Measurements from ENCODE around the gene IDH2. TPM values are rescaled to one million over a fixed set of nuclear protein-coding genes. Genes with fewer than 3 reads are reported as not detected.

IDH2 gene
- total and polyA plus RNA-seq, 8 donors: 53.6 to 128 (median 112) TPM

DNA sequence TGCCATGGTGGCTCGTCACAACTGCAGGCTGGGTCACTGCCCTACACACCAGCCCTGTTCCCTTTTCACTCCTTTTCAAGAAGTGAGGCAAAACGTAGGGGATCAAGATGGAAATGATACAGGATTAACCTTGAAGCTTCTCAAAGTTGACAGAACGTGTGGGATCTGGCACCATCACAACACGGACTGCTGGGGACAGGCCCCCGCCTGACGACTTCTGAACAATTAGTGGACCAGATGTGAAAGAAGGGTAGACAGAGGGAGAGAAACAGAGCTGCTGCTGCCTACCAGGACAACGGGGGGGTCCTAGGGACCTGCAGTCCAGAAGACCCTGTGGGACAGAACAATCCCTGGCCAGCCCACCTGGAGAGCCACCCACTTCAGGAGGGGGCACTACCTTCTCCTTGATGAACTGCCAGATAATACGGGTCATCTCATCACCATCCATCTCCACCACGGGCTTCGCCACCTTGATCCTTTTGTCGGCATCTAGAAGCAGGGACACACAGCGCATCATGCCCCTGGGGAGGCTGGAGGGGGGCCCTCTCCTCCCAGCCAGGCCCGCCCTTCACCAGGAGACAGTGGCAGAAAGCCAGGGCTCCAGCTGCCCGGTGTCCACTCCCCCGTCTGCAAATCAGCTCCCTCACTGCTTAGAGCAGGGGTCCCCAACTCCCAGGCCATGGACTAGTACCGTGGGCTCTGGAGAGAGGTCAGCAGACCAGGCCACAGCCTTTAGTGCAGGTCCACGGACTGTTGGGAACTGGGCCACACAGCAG lies 10.9 kb downstream of the IDH2 start:
- peak in 2 of 6 donors; percentile 27 to 55 for DNase-seq
- no peaks in the 10 kb centered on the region for H3K27me3 ChIP-seq
- H3K4me1 ChIP-seq: peaks cover 17 to 39% (median 22%) of the 10 kb centered on the region in 3 donors
- no peaks in the 10 kb centered on the region for H3K9me3 ChIP-seq
- TF ChIP-seq, protein P1, sequence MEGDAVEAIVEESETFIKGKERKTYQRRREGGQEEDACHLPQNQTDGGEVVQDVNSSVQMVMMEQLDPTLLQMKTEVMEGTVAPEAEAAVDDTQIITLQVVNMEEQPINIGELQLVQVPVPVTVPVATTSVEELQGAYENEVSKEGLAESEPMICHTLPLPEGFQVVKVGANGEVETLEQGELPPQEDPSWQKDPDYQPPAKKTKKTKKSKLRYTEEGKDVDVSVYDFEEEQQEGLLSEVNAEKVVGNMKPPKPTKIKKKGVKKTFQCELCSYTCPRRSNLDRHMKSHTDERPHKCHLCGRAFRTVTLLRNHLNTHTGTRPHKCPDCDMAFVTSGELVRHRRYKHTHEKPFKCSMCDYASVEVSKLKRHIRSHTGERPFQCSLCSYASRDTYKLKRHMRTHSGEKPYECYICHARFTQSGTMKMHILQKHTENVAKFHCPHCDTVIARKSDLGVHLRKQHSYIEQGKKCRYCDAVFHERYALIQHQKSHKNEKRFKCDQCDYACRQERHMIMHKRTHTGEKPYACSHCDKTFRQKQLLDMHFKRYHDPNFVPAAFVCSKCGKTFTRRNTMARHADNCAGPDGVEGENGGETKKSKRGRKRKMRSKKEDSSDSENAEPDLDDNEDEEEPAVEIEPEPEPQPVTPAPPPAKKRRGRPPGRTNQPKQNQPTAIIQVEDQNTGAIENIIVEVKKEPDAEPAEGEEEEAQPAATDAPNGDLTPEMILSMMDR (IDR thresholded peaks at IDR 0.05): no peak
- intact Hi-C loops (cut with DNase I): no loop called here
- no peak for FAIRE-seq
- WGBS, 2 donors: 61 to 68% methylated on average over 17 of the region's 17 CpGs
- no peak for ATAC-seq
- no peak overlapping the region for H3K27ac ChIP-seq
- H3K36me3 ChIP-seq: peaks cover 0 to 39% (median 14%) of the 10 kb centered on the region in 3 donors
- no peak overlapping the region for H3K4me3 ChIP-seq

DNA sequence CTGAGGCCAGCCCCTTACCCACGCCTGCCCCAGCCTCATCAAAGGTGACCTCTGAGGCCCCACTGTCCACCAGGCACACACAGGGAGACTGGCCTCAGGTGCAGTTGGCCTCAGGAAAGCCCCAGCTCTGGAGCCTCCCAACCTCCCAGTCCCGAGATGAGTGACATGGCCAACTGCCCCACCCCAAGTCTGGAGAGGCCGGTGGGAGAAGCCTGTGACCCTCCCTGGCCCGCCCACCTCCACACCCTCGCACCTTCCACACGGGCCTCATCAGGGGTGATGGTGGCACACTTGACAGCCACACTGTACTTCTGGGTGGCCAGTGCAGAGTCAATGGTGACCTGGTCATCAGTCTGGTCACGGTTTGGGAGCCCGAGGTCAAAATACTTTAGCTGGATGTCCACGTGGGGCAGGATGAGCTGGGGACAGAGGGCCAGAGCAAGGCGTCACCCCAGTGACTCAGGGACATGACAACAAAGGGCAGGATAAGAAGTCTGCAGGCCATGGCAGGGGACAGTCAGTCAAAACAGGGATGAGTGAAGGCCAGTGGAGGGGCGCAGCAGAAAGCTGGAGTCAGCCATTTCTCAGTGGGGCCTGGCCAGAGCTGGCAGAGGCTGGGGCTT lies 11.9 kb downstream of the IDH2 start:
- Histone ChIP-seq H3K27me3 (no peaks in the 10 kb centered on the region), H3K4me3 (no peak overlapping the region), H3K9me3 (no peaks in the 10 kb centered on the region), H3K36me3 (peaks cover 0 to 48% (median 14%) of the 10 kb centered on the region in 3 donors), H3K4me1 (peaks cover 12 to 29% (median 15%) of the 10 kb centered on the region in 3 donors), H3K27ac (no peak overlapping the region)
- ATAC-seq (no peak), FAIRE-seq (no peak), DNase-seq (peak in 1 of 6 donors; percentile 21)
- WGBS, 2 donors: 87 to 89% methylated on average over 11 of the region's 11 CpGs
- TF ChIP-seq, protein P1 (IDR thresholded peaks at IDR 0.05): no peak
- intact Hi-C loops (cut with DNase I): no loop called here

DNA sequence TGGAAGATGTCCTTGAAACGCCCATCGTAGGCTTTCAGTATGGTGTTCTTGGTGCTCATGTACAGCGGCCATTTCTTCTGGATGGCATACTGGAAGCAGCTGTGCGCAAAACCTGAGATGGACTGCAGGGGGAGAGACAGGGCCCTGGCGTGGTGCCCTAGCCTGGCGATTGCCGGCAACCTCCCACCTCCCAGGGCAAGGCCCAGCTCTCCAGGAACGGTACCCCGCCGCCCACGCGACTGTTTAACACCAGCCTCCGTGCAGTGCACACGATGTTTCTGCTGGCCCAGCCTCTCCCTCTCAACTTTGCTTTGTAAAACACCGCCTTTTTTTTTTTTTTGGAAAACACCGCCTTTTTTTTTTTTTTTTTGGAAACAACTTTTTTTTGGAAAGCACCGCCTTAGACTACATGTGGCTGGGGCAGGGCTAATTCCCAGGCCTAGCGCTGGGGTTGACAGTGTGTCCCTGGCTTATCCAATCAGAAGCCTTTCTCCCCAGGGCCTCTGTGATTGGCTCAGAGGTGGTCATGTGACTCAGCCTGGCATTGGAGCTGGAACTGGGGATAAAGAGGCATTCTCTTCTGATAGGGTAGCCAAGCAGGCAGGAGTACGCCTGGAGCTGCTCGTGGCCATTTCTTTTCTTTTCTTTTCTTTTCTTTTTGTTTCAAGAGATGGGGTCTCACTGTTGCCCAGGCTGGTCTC lies 14.7 kb downstream of the IDH2 start:
- no peaks in the 10 kb centered on the region for H3K9me3 ChIP-seq
- intact Hi-C loops (cut with DNase I): loop anchor here in 1 of 3 donors (10.0 kb wide), 1 partner anchor 183 kb away; no protein-coding TSS in a partner anchor
- ATAC-seq: peak; percentile 85 to 92 (median 88)
- DNase-seq: peak in 5 of 6 donors; percentile 83 to 91 (median 88)
- peaks cover 3 to 69% (median 30%) of the 10 kb centered on the region in 3 donors for H3K36me3 ChIP-seq
- WGBS, 2 donors: 34 to 37% methylated on average over 19 to 20 of the region's 20 CpGs
- no peak overlapping the region for H3K4me3 ChIP-seq
- H3K4me1 ChIP-seq: peaks cover 0 to 14% (median 0%) of the 10 kb centered on the region in 3 donors
- TF ChIP-seq, protein P1 (IDR thresholded peaks at IDR 0.05): no peak
- peak overlapping the region in 1 of 4 donors; percentile 30 for H3K27ac ChIP-seq
- no peaks in the 10 kb centered on the region for H3K27me3 ChIP-seq
- no peak for FAIRE-seq

DNA sequence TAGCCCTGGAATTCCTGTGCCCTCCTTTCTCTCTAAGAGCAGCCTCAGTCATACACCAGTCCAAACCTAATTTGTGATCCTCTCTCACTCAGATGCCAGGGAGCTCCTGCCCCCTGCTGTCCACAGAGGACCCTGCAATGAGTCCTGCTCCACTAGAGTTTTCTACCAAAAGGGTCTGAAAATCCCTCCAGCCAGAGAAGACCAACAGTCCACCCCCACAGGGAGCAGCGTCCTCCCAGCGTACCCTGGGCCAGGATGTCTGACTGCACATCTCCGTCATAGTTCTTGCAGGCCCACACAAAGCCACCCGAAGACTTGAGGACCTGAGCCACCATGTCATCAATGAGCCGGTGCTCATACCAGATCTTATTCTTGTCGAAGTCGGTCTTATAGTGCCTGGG lies 15.4 kb downstream of the IDH2 start:
- no peaks in the 10 kb centered on the region for H3K9me3 ChIP-seq
- ATAC-seq: peak; percentile 10 to 59 (median 40)
- H3K4me1 ChIP-seq: peaks cover 0 to 14% (median 0%) of the 10 kb centered on the region in 3 donors
- peak overlapping the region in 1 of 4 donors; percentile 19 for H3K27ac ChIP-seq
- peak in 1 of 6 donors; percentile 29 for DNase-seq
- TF ChIP-seq, protein P1 (IDR thresholded peaks at IDR 0.05): peak; percentile 25 to 43 (median 33)
- H3K36me3 ChIP-seq: peaks cover 3 to 76% (median 30%) of the 10 kb centered on the region in 3 donors
- FAIRE-seq: no peak
- H3K4me3 ChIP-seq: no peak overlapping the region
- 79 to 84% methylated on average over 7 of the region's 7 CpGs for WGBS, 2 donors
- intact Hi-C loops (cut with DNase I): loop anchor here in 1 of 3 donors (10.0 kb wide), 1 partner anchor 182 kb away; no protein-coding TSS in a partner anchor
- no peaks in the 10 kb centered on the region for H3K27me3 ChIP-seq

All from pancreas (tissue), 10 donors.